NK-92 (cell line): Measurements from ENCODE around the gene DENND2C.
A peak's percentile ranks its signal among the peaks of the same experiment; 100 is the strongest.
"Not testable (repeated sequence)": the region's sequence is repeated elsewhere in the genome, so short reads cannot be mapped to it uniquely, and the experiment has no call there.

Experiments
- DNase-seq: peaks from one replicate; lab custom pipeline; 2025; ENCODE audit not compliant: unreplicated experiment; lab: John Stamatoyannopoulos, UW

DENND2C gene

DNA sequence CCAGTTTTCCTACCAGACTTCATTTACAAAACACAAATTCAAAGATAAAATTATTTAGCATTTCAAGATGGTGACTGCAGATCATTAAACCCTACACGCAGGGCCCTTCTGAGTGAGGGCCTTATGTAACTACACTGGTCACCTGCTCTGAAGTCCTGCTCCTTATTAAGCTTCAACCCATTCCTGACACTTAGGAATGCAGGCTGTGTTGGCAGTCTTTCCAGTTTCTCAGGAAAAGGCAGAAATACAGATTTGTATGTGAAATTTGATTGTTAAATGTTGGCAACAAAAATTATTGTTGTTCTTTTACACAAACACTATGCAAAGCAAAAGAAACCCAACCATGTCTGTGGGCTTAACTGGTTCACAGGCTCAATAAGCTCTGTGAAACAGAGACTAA, 62.6 kb downstream of the DENND2C start:
- no peak for DNase-seq

DNA sequence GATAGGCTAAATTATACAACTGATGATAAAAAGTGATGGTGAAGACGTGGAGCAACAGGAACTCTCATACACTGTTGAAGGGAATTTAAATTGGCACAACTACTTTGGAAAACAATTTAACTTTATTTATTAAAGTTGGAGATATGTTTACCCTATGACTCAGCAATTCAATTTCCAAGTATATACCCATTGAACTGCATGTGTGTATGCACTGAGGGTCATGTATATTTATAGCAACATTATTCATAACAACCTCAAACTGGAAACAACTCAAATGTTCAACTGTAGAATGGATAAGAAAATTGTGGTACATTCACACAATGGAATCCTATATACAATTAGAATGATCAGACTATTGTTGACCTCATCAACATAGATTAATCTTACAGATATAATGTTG, 71.9 kb downstream of the DENND2C start:
- no peak for DNase-seq

DNA sequence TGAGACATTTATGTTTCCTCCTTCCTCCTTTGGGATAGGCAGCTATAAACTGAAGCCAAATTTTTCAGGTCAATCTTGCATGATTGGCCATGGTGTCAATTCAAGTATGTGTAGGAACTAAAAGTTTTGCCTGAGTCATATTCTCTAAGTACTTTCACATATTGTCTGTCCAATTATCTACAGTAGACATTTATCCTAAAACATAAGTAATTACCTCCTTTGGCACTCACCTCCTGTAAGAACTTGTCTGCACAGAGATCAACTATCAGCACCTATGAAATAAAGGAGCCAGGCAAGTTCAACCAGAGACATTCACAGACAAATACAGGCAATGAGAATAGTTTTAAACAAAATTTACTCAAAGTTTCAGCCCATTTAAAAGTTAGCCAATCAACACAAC, 74.2 kb downstream of the DENND2C start:
- no peak for DNase-seq

DNA sequence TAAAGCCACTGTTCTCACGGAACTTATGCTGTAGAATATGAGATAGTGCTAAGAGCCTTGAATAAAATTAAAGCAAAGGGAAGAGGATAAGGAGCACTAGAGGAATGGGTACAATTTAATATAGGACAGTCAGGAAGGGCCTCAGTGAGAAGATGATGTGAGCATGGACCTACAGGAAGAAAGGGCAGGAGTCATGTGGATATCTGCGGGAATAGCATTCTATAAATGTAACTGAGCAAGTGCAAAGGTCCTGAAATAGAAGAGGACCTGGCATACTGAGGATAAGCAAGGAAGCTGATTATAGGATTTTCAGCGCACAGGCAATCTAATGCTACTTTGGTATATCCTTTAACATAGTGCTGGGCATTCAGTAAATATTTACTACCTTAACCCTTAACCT, 75.8 kb downstream of the DENND2C start:
- no peak for DNase-seq

DNA sequence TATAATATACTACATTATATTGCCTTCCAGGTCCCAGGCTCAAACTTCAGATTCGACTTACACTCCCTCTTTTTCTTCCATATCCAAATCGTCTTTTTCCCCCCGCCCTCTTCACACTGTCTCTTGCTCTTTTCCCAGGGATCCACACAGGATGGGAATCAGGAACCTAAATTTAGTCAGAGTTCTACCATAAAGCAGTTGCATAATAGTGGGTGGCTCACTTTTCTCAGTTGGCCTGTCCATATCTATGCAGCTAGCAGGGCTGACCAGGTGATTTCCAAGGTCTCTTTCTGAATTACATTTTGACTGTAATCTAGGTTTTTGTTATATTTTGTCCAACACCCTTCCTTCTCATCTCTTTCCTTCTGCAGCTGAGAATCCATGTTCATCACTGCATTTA, 80.7 kb downstream of the DENND2C start:
- no peak for DNase-seq

DNA sequence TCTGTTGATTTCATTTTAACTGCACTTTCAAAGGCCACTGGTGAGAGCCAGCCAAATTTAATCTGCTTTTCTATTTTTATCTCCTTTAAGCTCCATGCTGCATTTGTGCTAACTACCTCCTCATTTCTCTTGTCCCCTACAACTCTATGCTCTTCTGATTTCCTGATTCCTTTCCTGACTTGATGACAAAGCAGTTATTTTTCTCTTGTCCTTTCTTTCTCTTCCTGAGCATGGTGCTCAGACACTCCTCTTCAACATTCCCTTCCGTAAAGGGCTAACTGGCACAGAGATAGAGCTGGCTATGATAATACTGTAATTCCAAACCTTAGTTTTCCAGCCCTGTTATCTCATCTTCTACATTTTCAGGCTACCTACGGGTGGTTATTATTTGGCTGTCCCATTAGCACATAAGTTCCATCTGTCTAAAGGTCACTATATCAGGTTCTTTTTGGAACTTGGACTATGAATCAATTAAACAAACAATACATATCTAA, 81.6 kb downstream of the DENND2C start:
- DNase-seq, result no peak

DNA sequence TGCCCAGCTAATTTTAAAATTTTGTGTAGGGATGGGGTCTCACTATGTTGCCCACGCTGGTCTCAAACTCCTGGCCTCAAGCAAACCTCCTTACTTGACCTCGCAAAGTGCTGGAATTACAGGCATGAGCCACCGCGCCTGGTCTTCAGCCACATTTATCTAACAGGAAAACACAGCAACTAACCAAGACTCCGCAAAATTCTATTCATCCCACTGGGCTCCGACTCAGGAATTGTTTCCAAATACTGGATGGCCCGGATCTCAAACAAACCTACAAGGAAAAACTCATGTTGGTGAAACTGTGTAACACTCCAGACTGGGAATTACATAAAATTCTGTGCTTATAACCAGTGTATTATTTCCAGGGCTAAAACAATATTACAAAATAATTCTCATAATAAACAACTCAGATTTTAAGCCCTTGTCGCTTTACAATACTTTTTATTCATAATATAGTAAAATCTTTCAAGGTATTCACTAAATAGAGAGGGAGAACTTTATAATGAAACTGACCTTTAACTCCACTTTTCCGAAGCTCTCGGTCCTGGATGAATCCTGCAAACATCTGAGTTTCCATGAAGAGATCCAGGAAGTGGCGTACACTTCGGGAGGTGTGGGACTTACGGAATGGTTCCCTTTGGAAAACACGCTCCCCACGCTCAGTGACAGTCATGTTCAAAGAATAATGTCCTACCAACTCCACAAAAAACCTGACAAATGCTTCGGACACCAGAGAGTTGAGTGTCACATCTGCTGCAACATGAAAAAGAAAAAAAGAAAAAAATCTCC, 82.5 kb downstream of the DENND2C start:
- DNase-seq, result no peak

DNA sequence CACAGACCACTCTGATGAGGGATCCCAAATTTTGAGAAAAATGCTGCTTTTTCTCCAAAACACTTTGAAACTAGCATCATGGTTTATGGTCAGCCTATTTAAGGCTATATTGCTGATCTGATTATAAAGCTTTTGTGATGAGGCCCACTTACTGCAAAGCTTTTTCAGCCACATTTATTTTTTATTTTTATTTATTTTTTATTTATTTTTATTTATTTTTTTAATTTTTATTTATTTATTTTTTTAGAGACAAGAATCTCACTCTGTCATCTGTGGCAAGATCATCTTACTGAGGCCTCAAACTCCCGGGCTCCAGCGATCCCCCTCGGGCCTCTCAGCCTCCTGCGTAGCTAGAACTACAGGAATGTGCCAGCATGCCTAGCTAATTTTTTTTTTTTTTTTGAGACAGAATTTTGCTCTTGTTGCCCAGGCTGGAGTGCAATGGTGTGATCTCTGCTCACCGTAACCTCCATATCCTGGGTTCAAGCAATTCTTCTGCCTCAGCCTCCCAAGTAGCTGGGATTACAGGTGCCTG, 83.3 kb downstream of the DENND2C start:
- no peak for DNase-seq

DNA sequence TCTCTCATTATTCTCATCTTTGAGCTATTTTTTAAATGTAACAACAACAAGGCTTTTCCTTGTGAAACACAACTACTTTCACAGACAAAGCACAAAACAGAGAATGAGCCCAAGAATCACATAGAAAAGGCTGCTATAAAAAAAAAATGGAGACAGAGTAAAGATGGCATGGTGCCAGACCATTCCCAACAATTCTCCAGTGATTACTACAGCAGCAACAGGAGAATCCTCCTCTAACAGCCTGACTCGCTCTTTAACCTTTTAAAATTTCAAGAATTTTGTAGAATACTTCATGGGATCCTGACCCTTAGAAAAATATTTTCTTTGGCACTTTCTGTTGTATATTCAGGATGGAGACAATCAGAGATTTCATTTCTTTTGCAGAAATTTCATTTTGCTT, 84.6 kb downstream of the DENND2C start:
- no peak for DNase-seq

DNA sequence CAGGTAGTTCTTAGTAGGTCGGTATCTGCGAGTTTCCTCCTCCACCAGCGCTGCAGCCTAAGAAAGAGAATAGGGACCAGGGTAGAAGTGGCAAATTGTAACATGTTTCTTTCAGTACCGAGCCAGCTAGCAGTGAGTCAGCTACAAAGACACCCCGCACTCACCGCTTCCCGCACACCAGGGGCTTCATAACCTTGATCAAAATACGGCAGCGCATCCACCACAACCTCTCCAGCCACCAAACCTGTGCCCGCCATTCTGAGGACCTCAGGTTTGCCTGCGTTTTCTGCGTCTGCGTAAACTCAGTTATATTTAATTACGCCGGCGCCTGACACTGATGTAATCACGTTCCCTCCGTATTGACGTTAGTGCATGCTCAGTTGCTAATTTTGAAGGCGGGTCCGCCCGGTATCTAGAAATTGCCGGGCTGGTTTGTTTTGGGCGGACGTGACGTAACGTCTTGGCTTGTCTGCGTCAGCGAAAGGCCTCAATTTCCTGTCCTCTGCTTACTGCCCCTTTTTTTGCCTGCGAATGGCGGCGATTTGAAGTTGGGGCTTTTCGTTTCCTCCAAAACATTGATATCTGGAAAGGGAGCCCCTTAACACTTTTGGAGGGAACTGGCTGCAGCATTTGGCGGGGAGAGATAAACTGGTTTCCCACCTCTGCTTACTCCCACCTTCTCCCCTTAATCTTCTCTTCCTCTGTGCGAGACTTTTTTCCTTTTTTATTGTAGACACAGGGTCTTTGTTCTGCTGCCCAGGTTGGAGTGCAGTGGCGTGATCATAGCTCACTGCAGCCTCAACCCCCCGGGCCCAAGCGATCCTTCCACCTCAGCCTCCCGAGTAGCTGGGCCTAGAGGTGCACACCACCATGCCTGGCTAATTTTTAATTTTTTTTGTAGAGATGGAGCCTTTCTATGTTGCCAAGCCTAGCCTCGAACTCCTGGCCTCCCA, 88.2 kb downstream of the DENND2C start, which contains the start of gene BCAS2:
Gene BCAS2, minus strand, starts transcription at position 281 of the 953 bp plus-strand sequence. Its CDS starts 24 bp downstream, at position 257.
- peak; percentile 89 for DNase-seq

DNA sequence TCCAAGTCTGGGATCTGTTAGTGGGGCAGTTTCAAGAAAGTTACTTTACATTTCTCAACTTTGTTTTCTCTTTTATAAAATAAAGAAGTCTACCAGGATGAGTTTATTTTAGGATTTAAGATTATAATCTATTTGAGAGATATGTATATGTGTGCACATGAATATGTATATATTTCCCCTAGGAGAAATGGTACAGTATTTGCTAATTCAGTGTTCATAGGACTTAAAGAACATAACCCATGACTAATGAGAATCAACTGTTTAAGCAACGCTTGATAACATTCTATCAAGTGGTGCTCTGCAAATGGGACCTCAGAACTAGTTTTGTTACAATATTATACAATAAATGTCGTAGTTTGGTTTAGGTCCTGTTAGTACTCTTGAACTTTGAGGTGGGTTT, 95.5 kb downstream of the DENND2C start:
- no peak for DNase-seq

DNA sequence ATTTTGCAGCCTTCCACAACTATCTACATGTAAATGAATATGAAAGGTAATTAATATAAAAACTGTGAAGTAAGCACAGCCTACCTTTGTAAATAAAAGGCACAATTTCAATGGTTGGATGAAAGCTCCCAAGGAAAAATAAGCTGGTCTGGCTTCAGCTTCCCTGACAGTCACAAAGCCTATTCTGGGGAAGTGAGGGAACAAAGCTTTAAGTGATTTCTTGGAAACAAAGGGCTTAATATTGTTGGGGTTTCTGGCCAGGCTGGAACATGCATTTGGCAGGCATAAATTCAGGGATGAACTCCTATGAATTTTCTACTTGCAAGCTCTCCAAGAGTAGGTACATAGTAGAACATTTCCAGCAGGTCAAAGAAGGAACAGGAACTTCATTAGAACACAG, 105.7 kb downstream of the DENND2C start:
- no peak for DNase-seq

DNA sequence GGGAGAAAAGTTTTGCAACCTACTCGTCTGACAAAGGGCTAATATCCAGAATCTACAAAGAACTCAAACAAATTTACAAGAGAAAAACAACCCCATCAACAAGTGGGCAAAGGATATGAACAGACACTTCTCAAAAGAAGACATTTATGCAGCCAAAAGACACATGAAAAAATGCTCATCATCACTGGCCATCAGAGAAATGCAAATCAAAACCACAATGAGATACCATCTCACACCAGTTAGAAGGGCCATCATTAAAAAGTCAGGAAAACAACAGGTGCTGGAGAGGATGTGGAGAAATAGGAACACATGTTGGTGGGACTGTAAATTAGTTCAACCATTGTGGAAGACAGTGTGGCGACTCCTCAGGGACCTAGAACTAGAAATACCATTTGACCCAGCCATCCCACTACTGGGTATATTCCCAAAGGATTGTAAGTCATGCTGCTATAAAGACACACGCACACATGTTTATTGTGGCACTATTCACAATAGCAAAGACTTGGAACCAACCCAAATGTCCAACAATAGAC, 106.8 kb downstream of the DENND2C start:
- DNase-seq, result not testable (repeated sequence)

DNA sequence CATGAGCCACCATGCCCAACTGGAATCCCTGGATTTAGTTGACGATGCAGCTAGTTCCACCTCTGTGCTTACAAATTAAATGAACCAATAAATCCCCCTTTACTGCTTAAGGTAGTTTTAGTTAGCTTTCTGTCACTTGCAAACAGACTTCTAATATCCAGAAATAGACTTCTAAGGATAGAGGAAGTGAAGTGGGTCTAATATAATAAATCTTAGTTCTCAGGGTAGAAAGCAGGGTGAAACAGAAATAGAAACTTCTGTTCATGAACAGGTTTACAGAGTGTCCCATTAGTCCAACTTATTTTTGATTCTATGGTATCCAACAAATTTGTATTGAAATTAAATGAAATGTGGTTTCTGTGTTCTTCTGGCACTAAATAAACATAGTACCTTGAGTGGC, 108.5 kb downstream of the DENND2C start:
- DNase-seq, result no peak

DNA sequence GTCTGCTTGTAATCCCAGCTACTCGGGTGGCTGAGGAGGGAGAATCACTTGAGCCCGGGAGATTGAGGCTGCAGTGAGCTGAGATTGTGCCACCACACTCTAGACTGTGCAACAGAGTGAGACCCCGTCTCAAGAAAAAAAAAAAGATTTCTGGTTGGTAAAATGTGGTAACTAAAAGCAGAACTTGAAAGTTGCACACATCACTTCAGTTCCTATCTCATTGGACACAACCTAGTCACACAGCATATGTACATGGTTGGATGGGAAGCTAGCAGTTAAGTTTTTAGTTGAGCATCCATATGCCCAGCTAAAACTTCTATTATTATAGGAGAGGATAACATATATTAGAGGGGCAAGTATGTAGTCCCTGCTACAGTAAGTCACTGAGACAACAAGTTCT, 110.5 kb downstream of the DENND2C start:
- DNase-seq, result no peak

DNA sequence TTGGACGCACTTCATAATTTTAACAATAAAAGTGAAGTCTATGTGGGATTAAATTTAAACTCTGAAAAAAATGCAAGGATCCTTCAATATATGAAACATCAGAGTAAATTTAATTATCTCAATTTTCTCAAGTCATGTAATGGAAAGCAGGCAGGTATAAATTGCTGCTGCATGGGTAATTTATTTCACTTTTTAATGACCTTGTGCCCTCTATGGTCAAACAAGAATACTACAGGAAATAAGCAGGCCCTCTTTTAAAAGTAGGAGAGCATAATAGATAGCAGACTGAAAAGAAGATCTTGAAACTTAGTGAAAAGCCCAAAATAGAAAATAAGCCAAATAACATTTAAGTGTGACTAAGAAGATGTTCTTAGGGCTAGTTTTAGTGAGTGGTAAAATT, 111.3 kb downstream of the DENND2C start:
- no peak for DNase-seq

DNA sequence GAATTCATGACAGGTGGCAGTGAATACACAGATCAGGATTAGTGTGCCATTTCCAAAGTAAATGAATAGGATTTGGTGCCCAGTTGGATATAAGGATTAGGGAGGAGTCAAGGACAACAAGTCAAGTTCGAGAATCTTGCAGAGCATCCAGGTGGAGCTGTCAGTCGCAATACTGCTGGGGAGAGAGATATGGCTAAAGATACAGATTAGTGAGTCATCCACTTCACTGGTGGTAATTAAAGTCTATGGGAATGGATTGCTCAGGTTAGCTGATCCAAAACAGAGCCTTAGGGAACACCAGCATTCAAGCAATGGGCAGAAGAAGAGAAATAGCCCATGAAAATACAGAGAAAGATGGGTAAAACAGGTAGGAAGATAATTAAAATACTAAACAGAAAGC, 115.3 kb downstream of the DENND2C start:
- no peak for DNase-seq

DNA sequence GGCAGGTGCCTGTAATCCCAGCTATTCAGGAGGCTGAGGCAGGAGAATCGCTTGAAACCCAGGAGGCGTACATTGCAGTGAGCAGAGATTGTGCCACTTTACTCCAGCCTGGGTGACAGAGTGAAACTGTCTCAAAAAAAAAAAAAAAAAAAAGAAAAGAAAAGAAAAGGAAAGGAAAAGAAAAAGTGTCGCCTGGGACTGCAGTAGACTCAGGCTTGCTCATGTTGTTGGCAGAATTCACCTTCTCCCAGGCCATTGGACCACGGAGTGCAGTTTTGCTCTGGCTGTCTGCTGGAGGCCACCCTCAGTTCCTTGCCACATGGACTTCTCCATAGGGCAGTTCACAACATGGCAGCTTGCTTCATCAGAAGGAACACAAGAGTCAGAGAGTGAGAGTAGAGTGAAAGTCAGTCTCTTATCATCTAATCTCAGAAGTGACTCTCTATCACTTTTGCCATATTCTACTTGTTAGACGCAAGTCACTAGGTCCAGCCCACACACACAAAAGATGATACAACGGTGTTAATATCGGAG, 117.7 kb downstream of the DENND2C start:
- DNase-seq, result no peak

DNA sequence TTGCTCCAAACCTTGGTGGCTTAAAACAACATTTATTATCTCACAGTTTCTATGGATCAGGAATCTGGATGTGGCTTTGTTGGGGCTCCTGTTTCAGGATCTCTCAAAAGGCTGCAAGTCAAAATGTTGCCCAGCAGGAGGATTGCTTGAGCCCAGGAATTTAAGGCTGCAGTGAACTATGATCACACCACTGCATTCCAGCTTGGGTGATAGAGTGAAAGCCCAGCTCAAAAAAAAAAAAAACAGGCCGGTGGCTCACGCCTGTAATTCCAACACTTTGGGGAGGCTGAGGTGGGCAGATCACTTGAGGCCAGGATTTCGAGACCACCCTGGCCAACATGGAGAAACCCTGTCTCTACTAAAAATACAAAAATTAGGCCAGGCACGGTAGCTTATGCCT, 118.4 kb downstream of the DENND2C start:
- no peak for DNase-seq

DNA sequence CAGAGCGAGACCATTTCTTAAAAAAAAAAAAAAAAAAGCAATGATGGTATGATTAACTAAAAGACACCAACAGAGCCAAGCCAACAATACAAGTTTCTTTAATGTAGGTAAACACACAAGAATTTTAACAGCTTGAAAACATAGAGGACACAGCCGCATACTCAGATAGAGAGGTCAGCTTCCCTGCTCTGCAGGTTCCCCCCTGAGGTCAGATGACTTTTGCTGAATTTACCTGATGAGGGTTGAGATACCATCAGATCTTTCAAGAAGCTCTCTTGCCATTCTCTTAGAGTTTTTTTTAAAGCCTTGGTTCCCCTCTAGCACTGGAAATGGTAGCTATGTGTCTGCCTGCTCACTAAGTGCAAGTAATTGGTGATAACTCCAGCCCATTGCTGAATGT, 119.5 kb downstream of the DENND2C start:
- DNase-seq, result no peak

DNA sequence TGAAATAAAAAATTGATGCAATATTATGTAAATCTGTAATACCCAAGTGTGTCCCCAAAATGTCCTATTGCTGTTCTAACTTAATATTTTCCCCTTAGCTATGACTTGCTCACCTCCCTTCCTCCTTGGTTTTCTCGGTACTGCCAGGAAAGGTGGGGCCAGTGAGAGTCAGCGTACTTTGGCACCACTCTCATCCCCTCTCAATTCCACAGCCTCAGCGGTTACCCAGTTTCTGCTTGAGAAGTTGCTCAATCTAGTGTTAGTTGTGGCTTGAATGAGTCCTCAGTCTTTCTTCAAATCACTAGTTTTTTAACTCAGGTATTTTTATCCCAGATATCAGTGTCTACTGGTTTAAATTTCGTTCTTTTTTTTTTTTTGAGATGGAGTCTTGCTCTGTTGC, 120.7 kb downstream of the DENND2C start:
- no peak for DNase-seq
